GM10248 (cell line): ENCODE measurements around the gene HCK.

Experiments
- CTCF ChIA-PET: fragments of 300-600 bp; sonication (Branson Sonifier 250); formaldehyde crosslinking; extraction: SDS; loops from one replicate; lab custom pipeline; 2021; ENCODE audit warnings: antibody characterized with exemption; lab: Yijun Ruan, JAX
- POLR2A ChIA-PET: fragments of 350-650 bp; sonication (Branson Sonifier 250); formaldehyde crosslinking; extraction: SDS; loops from one replicate; lab custom pipeline; 2020; ENCODE audit warnings: antibody characterized with exemption; lab: Yijun Ruan, JAX
- DNase-seq: peaks from one replicate; pipeline ENCODE4 v3.0.0; 2012; ENCODE audit errors: extremely low spot score
- CTCF ChIP-seq: IDR thresholded peaks from 2 replicates; pipeline ENCODE4 v1.5.1; 2012; ENCODE audit warnings: mild to moderate bottlenecking, low read depth; ENCODE audit errors: extremely low read depth, missing control alignments, control extremely low read depth

Gene HCK

DNA sequence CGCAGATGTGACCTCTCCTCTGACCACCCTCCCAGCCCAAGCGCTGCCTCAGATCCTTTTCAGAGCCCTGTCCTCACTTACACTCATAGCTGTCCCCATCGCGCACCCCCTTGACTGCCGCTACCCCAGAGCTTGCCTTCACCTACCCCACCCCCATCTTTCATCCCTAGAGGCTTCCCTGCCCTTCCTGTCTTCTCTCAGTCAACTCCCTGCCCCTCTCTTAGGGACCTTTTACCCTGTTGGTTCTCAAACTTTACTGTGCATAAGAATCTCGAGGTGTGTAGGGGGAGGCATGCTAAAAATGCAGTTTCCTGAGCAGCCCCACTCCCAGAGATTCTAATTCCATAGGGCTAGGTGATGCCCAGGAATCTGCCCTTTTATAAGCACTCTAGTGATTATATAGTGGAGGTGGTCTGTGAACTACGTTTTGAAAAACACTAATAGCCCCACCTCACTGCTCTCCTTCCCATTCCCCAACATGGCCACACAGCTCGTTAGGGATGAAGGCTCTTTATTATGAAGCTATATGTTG, 58.2 kb downstream of the HCK start:
- no peak for DNase-seq
- CTCF ChIA-PET = interaction anchor here (1.0 to 2.1 kb wide), 5 partner anchors 8 to 213 kb away, joined by 3 to 13 read pairs (median 3); no protein-coding TSS in a partner anchor
- POLR2A ChIA-PET = interaction anchor here (1.0 to 1.3 kb wide), 2 partner anchors 19 to 158 kb away, joined by 3 to 8 read pairs; partner anchors contain the start of gene PDRG1
- TF ChIP-seq CTCF = no peak

- ChIA-PET POLR2A (no interaction called here), CTCF (interaction anchor here (1.3 to 1.5 kb wide), 4 partner anchors 15 to 214 kb away, joined by 3 to 6 read pairs (median 3); no protein-coding TSS in a partner anchor)
- DNase-seq = no peak
- no peak for TF ChIP-seq CTCF
These were observed 58.7 kb downstream of the HCK start for GRCh38 chr20:32110727-32111126.

- TF ChIP-seq CTCF = no peak
- DNase-seq = no peak
- ChIA-PET POLR2A (no interaction called here), CTCF (interaction anchor here (1.1 to 1.5 kb wide), 4 partner anchors 16 to 80 kb away, joined by 3 to 5 read pairs (median 3); no protein-coding TSS in a partner anchor)
These were observed 59.2 kb downstream of the HCK start for GRCh38 chr20:32111156-32111686.

GRCh38 chr20:32111753-32112152, 59.7 kb downstream of the HCK start:
- ChIA-PET POLR2A (no interaction called here), CTCF (interaction anchor here (1.1 to 1.5 kb wide), 4 partner anchors 16 to 80 kb away, joined by 3 to 5 read pairs (median 3); no protein-coding TSS in a partner anchor)
- no peak for DNase-seq
- TF ChIP-seq CTCF = no peak

DNA sequence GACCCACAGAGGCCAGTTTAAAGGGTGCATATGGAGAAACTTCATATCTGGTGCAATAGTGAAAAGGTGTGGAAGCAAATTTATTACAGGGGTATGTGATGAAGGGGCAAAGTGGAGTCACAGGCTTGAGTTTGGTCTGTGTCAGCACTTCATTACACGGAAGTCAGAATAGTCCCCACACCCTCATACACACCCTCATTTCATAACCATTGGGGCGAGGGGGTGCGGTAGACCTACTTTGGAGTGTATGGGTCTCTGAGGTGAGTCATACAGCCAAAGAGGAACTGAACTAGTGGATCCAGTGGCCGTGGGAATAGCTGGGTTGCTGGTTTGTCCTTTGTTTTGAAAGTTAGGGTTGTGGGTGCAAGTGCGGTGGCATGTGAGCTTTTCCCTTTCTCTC, 60.8 kb downstream of the HCK start:
- DNase-seq = no peak
- POLR2A ChIA-PET = interaction anchor here (0.7 kb wide), 1 partner anchor 19 kb away, joined by 3 read pairs; no protein-coding TSS in a partner anchor
- CTCF ChIA-PET = interaction anchor here (1.2 kb wide), 1 partner anchor 10 kb away, joined by 3 read pairs; no protein-coding TSS in a partner anchor
- no peak for TF ChIP-seq CTCF

- ChIA-PET POLR2A (no interaction called here), CTCF (interaction anchor here (1.2 kb wide), 1 partner anchor 10 kb away, joined by 3 read pairs; no protein-coding TSS in a partner anchor)
- TF ChIP-seq CTCF = no peak
- no peak for DNase-seq
These were observed 61.7 kb downstream of the HCK start for GRCh38 chr20:32113591-32114260.
